NT2/D1 (cell line): ENCODE results near the gene PPP1R9A.

Experiments
- SUZ12 ChIP-seq: IDR thresholded peaks from 2 replicates; pipeline ENCODE4 v1.6.1; 2011; ENCODE audit not compliant: insufficient read length, insufficient read depth; ENCODE audit errors: extremely low read depth
- YY1 ChIP-seq: IDR thresholded peaks from 2 replicates; pipeline ENCODE4 v1.6.1; 2011; ENCODE audit not compliant: insufficient read length, insufficient read depth
- ZNF274 ChIP-seq: IDR thresholded peaks from 2 replicates; pipeline ENCODE4 v1.6.1; 2011; ENCODE audit warnings: mild to moderate bottlenecking, low read depth, low read length

- TF ChIP-seq ZNF274 = no peak
- no peak for TF ChIP-seq YY1
- TF ChIP-seq SUZ12 = no peak
Measured at GRCh38 chr7:94940241-94940640, 32.8 kb downstream of the PPP1R9A start.
